ENCODE data around the gene RAB10. TPM values are rescaled to one million over a fixed set of nuclear protein-coding genes. Genes with fewer than 3 reads are reported as not detected.
A peak's percentile ranks its signal among the peaks of the same experiment; 100 is the strongest.

RAB10 gene
- 100 to 1,000 TPM in 3 of 4 donors, 10 to 100 TPM in 1; 91.9 to 117 (median 103) TPM for total RNA-seq

DNA sequence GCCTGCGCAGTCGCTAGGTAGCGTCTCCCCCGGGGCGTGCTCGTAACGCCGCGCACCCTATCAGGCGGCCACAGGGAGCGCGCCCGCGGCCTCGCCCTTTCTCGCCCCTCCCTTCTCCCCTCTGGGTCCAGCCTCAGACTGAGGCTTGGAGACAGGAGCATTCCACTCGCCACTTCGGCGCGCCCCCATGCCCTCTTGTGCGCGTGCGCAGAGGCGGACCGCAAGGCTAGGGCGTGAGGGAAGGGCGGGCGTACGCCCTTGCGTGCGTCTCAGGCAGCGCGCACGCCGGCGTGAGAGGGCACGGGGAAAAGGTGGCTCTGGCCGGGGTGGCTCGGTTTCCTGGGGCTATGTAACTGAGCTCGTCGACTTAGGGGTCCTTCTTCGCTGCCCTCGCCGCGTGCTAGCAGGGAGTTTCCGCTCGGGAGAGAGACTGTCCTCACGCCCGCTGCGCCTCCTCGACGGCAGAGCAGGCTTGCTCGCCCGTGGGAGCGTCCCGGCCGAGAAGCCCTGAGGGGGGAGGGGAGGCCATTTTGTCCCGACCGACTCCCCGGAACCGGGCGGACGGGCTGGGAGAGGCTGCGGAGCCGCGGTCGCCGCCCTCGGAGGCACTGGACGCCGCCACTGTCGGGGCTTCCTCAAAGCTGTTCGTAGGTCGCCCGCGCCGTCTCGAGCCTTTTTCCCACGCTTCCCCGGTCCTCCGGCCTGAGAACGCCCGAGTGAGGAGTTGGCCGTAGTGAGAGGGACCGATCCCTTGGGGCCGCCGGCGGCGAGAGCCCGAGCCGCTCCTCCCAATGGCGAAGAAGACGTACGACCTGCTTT, at the start of gene RAB10:
Gene RAB10 (plus strand): TSS at position 267 of the 819 bp plus-strand sequence. CDS start 525 bp downstream, at position 792.
- TF ChIP-seq POLR2AphosphoS5 (IDR thresholded peaks at IDR 0.05) (peak; percentile 98), EP300 (IDR thresholded peaks at IDR 0.05) (no peak), CTCF (IDR thresholded peaks at IDR 0.05) (peak in 3 of 4 experiments; percentile 4 to 38 (median 8)), POLR2A (IDR thresholded peaks at IDR 0.05) (peak; percentile 94 to 96)
- Histone ChIP-seq H3K4me1 (peaks cover 2 to 40% (median 20%) of the 10 kb centered on the region in 3 donors), H3K27ac (peak within 1 kb of the TSS; percentile 84 to 99 (median 98)), H3K27me3 (no peaks in the 10 kb centered on the region), H3K36me3 (no peaks in the 10 kb centered on the region), H3K4me3 (peak within 1 kb of the TSS; percentile 82 to 97), H3K9me3 (no peaks in the 10 kb centered on the region)
- 0% methylated on average over 1 of the region's 94 CpGs; no CpG with 5 or more reads in 1 of the 2 donors for WGBS, 2 donors (ENCODE audit: low coverage in 1 of 2)
- ATAC-seq = peak; percentile 96

GRCh38 chr2:25988134-25988533, 45.8 kb upstream of the RAB10 start:
- H3K27ac ChIP-seq = no peak overlapping the region
- no peak for TF ChIP-seq POLR2A (IDR thresholded peaks at IDR 0.05)
- no peak for TF ChIP-seq EP300 (IDR thresholded peaks at IDR 0.05)
- ATAC-seq = no peak
- H3K9me3 ChIP-seq = no peaks in the 10 kb centered on the region
- no peak overlapping the region for H3K4me3 ChIP-seq
- peaks cover 0 to 12% (median 0%) of the 10 kb centered on the region in 3 donors for H3K4me1 ChIP-seq
- H3K27me3 ChIP-seq = no peaks in the 10 kb centered on the region
- 87 to 91% methylated on average over 6 of the region's 9 CpGs for WGBS, 2 donors (ENCODE audit: low coverage in 1 of 2)
- H3K36me3 ChIP-seq = no peaks in the 10 kb centered on the region

DNA sequence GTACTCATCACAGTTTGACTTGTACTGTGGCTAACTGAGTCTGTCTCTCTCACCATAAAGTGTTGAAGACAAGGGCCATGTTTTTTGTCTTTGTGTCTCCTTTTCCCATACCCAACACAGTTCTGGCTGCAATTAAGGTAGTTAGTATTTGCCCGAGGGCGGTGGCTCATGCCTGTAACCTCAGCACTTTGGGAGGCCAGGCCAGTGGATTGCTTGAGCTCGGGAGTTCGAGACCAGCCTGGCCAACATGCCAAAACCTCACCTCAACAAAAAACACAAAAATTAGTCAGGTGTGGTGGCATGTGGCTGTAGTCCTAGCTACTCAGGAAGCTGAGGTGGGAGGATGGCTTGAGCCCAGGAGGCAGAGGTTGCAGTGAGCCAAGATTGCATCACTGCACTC, 44.7 kb upstream of the RAB10 start:
- H3K9me3 ChIP-seq = no peaks in the 10 kb centered on the region
- H3K4me1 ChIP-seq = peaks cover 0 to 11% (median 0%) of the 10 kb centered on the region in 3 donors
- 93 to 94% methylated on average over 2 of the region's 4 CpGs for WGBS, 2 donors (ENCODE audit: low coverage in 1 of 2)
- no peak overlapping the region for H3K4me3 ChIP-seq
- ATAC-seq = no peak
- H3K27ac ChIP-seq = no peak overlapping the region
- no peaks in the 10 kb centered on the region for H3K27me3 ChIP-seq
- no peak for TF ChIP-seq POLR2A (IDR thresholded peaks at IDR 0.05)
- TF ChIP-seq POLR2AphosphoS5 (IDR thresholded peaks at IDR 0.05) = no peak
- no peak for TF ChIP-seq CTCF (IDR thresholded peaks at IDR 0.05)
- TF ChIP-seq EP300 (IDR thresholded peaks at IDR 0.05) = no peak
- no peaks in the 10 kb centered on the region for H3K36me3 ChIP-seq

GRCh38 chr2:25991965-25992364, 41.9 kb upstream of the RAB10 start:
- no peak for TF ChIP-seq POLR2A (IDR thresholded peaks at IDR 0.05)
- TF ChIP-seq CTCF (IDR thresholded peaks at IDR 0.05) = no peak
- no peak for TF ChIP-seq POLR2AphosphoS5 (IDR thresholded peaks at IDR 0.05)
- no peak for TF ChIP-seq EP300 (IDR thresholded peaks at IDR 0.05)
- Histone ChIP-seq H3K27me3 (no peaks in the 10 kb centered on the region), H3K4me1 (peaks cover 0 to 11% (median 0%) of the 10 kb centered on the region in 3 donors), H3K4me3 (no peak overlapping the region), H3K9me3 (no peaks in the 10 kb centered on the region), H3K36me3 (no peaks in the 10 kb centered on the region), H3K27ac (no peak overlapping the region)
- 52 to 68% methylated on average over 3 of the region's 3 CpGs for WGBS, 2 donors (ENCODE audit: low coverage in 1 of 2)
- no peak for ATAC-seq

GRCh38 chr2:25992556-25992955, 41.3 kb upstream of the RAB10 start:
- H3K27me3 ChIP-seq = no peaks in the 10 kb centered on the region
- no peak overlapping the region for H3K27ac ChIP-seq
- WGBS, 2 donors (ENCODE audit: low coverage in 1 of 2) = 94% methylated on average over 3 of the region's 8 CpGs; no CpG with 5 or more reads in 1 of the 2 donors
- TF ChIP-seq POLR2A (IDR thresholded peaks at IDR 0.05) (no peak), EP300 (IDR thresholded peaks at IDR 0.05) (no peak), CTCF (IDR thresholded peaks at IDR 0.05) (no peak), POLR2AphosphoS5 (IDR thresholded peaks at IDR 0.05) (no peak)
- no peak overlapping the region for H3K4me3 ChIP-seq
- no peaks in the 10 kb centered on the region for H3K9me3 ChIP-seq
- no peaks in the 10 kb centered on the region for H3K36me3 ChIP-seq
- H3K4me1 ChIP-seq = peaks cover 0 to 11% (median 0%) of the 10 kb centered on the region in 3 donors
- no peak for ATAC-seq
